HG02840 (cell line): ENCODE measurements around the gene RHBDF1.

ENCODE experiments used
- ATAC-seq: cut with Tn5 transposase; IDR thresholded peaks from one replicate; pipeline ENCODE4 v1.9.1; 2021; ENCODE audit warnings: mild to moderate bottlenecking, moderate library complexity, moderate number of reproducible peaks; ENCODE audit not compliant: unreplicated experiment, low FRiP score

The RHBDF1 gene

GRCh38 chr16:92431-93339 is 20.3 kb upstream of the RHBDF1 start:
- ATAC-seq = no peak

- ATAC-seq = no peak
Measured at GRCh38 chr16:91484-91883, 19.1 kb upstream of the RHBDF1 start.

DNA sequence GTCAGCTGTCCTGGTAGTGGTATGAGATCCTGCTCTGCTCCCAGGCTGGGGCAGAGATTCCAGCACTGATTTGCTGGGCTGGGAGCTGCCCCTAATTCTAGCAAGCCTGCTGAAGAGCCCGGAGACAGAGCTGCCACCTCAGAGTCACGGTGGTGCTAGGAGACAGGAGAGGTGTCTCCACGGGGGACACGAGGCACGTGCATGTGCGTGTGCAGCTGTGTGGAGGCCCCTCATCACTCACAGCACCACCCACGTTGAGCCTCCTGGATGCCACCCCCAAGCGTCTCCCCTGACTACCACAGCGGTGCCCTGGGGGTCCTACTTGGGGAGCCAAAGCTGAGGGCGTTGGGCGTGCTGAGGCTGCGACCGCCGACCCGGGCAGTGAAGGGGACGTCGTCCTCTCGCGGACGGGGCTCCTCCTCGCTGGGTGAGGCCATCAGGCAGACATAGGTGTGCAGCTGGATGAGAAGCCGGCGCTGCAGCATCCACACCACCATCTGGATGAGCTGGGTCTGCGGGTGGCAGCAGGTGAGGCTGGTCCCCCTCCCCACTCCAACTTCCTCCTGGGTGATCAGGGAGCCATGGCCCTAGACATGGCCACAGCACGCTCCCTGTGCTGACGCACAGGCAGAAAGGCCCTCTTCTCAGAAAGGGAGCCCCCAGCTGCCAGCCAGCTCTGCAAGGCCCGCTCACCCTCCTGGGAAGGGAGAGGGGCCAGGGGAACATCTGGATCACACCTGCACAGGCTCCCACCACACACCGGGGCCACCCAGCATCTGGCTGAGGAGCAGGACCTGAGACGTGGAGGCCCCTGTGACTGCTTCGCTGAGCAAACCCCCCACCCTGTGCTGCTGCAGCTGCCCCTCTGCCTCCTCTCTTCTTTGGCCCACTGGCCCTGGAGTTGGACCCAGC is 17.2 kb upstream of the RHBDF1 start:
- ATAC-seq = no peak

GRCh38 chr16:88613-89012 is 16.2 kb upstream of the RHBDF1 start:
- ATAC-seq = no peak

DNA sequence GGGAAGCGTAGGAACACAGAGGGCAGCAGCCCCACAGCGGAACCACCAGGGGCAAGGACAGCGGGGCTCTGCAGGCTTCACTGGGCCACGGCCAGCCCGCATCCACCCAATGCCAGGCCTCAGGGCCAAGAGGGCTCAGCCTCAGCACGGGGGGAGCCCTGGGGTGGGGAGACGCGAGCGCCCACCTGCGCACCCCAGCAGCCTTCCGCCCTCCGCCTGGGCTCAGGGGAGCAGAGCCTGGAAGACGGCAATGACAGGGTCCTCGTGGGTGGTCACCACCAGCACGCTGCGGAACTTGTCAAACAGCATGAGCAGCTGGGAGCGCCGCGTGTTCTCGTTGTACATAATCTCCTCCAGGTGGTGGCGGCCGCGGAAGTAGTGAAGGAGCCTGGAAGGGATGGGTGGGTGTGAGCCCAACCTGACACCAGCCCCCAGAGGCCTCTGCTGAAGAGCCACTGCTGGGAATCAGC is 14.1 kb upstream of the RHBDF1 start:
- ATAC-seq = no peak

DNA sequence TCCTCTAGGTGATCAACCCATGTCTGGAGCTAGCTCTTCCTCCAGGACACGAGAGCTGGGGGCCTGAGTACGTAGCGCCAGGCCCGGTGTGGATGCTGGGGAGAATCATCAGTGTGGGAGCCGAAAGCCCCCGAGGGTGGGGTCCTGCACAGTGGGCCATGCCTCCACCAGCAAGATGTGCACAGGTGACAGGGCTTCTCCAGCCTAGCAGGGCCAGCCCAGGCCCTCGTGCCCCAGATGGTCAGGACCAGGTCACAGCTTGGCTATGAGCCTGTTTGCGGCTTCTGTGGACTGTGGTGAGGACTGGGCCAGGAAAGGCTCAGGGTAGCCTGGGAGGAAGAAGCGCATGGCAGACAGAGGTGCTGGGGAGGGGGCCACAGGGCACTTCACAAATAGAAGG is 13.4 kb upstream of the RHBDF1 start:
- no peak for ATAC-seq

DNA sequence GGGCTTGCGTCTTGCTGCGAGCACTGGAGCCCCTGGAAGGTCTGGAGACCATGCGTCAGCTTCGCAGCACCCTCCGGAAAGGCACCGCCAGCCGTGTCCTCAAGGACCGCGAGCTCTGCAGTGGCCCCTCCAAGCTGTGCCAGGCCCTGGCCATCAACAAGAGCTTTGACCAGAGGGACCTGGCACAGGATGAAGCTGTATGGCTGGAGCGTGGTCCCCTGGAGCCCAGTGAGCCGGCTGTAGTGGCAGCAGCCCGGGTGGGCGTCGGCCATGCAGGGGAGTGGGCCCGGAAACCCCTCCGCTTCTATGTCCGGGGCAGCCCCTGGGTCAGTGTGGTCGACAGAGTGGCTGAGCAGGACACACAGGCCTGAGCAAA is 13.0 kb upstream of the RHBDF1 start:
- ATAC-seq = no peak

GRCh38 chr16:84718-85406 is 12.4 kb upstream of the RHBDF1 start:
- no peak for ATAC-seq

DNA sequence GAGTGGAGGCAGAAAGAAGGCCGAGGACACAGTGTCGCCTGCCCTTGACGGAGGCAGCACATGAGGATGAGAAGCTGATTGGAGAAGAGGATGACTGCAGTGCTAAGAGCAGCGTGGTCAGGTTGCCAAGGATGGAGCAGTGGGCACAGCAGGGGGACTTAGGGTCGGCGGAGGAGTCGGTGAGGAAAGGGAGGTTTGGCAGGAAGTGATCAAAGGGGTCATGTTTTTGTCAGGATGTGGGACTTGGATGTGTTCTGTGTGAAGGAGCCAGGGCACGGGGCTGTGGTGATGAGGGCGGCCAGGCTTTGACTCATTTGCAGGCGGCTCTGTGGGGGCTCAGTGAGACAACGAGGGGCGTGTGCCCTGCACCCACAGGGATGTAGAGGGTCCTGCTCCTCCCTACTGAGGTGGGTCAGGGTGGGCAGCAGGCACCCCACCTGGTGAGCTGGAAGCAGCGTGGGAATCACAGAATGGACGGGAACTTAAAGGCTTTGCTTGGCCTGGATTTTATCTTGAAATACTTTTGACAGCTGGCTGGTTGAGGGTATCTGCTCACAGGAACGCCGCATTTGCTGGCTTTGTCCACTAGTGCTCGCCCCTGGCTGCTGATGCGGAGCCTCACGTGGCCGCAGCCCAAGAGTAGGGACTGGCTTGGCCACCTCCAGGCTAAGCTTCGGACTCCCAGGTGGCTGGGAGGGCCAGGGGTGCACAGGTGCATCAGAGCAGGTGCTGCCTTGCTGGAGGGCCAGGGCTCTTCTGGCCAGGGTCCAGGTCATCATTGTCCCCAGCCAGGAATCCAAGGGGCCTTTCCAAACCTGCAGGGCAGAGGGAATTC is 11.6 kb upstream of the RHBDF1 start:
- ATAC-seq = no peak

GRCh38 chr16:83060-83603 is 10.7 kb upstream of the RHBDF1 start:
- no peak for ATAC-seq

DNA sequence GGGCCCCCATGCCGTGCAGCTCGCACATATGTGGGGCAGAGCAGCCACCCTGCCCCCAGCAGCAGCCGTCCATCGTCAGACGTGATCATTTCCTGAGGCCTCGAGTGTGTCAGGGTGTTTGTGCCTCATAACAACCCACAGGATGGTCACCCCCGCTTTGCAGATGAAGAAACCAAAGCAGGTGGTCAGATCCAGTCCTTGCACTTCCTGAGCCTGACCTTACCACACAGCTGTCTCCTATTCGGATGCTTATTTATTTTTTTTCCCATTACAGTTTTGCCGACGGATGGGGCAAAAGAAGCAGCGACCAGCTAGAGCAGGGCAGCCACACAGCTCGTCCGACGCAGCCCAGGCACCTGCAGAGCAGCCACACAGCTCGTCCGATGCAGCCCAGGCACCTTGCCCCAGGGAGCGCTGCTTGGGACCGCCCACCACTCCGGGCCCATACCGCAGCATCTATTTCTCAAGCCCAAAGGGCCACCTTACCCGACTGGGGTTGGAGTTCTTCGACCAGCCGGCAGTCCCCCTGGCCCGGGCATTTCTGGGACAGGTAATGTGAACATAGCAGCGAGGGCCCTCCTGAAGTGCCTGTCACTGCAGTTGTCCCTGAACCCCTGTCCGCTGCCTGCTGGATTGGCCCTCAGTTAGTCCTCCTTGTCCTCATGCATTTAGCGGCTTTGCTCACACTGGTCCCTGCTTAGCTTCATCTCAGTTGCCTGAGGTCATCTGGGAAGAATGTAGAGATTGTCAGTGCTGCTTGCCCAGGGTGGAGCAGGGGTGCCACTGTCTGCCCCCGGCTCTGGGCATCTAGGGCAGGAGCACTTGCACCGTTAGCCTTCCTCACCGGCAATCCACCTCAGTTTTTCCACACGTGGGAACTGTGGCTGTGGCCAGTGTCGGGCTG is 7.0 kb upstream of the RHBDF1 start:
- no peak for ATAC-seq

GRCh38 chr16:78444-79150 is 6.2 kb upstream of the RHBDF1 start:
- no peak for ATAC-seq

- ATAC-seq = peak; percentile 69
Measured at GRCh38 chr16:77807-78443, 5.5 kb upstream of the RHBDF1 start, which contains the start of gene MPG. TSS of gene MPG (plus strand) at chr16:78225. CDS start at chr16:78310, 85 bp downstream.

DNA sequence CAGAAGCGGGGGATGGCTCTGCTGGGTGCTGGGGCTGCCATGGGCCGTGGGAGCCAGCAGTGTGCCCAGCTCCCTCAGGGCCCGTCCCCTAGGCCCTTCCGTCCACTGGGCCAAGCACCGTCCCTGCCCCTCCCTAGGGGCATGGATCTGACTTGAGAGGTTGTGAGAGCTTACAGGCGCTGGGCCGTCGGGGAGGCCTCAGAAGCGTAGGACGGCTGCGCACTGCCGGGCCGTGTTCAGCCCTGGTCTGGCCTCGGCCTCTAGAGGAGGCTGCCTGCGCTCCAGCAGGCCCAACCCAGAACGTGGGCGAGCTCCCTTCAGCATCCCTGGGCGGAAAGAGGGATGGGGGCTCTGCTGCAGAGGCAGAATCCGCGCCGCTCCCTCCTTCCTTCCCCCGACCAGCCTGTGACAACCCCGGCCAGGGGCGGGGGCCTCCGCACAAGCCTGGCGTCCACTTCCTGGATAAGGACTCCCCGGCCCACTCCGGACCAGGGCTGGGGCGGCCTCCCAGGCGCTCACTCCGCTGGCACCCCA is 4.9 kb upstream of the RHBDF1 start:
- peak; percentile 23 for ATAC-seq

DNA sequence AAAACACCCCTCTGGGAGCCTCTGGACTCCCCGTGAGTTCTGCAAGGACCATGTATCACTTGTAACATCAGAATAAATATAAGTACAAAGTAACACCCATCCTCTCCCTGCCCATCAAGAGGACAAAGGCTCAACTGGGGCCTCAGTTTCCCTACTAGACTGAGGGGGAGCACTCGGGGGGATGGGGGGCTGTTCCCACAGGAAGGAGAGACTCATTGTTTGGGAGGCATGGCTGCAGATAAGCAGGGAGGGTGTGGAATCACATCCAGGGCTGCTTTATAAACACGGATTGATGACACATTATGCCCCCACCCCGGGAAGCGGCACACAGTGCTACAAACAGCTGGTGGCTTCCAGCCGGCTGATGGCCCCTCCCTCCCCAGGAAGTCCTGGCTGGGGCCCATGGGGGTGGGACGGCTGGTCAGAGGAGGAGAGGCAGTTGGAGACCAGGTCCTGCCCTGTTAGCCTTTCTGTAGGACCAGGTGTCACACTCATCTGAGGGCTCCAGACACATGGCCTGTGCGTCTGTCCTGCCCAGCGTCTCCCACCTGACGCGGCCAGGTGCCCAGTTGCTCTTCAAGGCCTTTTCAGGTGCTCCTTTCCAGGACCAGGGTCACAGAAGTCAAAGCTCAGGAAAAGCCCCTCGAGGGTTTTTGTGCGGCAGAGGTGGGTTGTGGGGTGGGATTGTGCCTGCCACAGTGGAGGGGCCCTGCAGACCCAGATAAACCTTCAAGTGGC is 4.3 kb upstream of the RHBDF1 start:
- ATAC-seq = no peak
